DND-41 (cell line): ENCODE measurements around the gene TP53I11.

ENCODE experiments used
- CTCF ChIP-seq: IDR thresholded peaks from 2 replicates; pipeline ENCODE4 v1.5.1; 2012; ENCODE audit warnings: borderline replicate concordance, low read length, moderate library complexity, mild to moderate bottlenecking; ENCODE audit not compliant: poor library complexity, severe bottlenecking; ENCODE audit errors: extremely low read depth
- EZH2 ChIP-seq: IDR thresholded peaks from 3 replicates; pipeline ENCODE4 v1.6.1; 2012; ENCODE audit warnings: borderline replicate concordance, low read depth, mild to moderate bottlenecking, moderate library complexity, low read length, inconsistent platforms; ENCODE audit not compliant: severe bottlenecking

GRCh38 chr11:44930588-44931302 lies 19.9 kb downstream of the TP53I11 start:
- TF ChIP-seq CTCF (no peak), EZH2 (no peak)
